OCI-LY1 (cell line): ENCODE data around the gene GMDS.

Experiments
- H2AFZ ChIP-seq: fragments of 200-600 bp; sonication (generic), shearing (Covaris generic); 2 replicates; pipeline ENCODE4 v1.6.0; 2014; ENCODE audit warnings: antibody characterized with exemption, mild to moderate bottlenecking, low read length
- H3F3A ChIP-seq: fragments of 200-600 bp; sonication (generic), shearing (Covaris generic); 2 replicates; pipeline ENCODE4 v1.6.0; 2014; ENCODE audit warnings: mild to moderate bottlenecking, antibody characterized with exemption, low read length, moderate library complexity; ENCODE audit not compliant: insufficient read depth
- H3K27ac ChIP-seq: fragments of 200-600 bp; sonication (generic); 2 replicates; pipeline ENCODE4 v1.5.1; 2014; ENCODE audit warnings: low read length, mixed run types, mild to moderate bottlenecking, low read depth; ENCODE audit not compliant: poor library complexity, severe bottlenecking
- H3K27me3 ChIP-seq: fragments of 200-600 bp; sonication (generic); 2 replicates; pipeline ENCODE4 v1.6.0; 2014; ENCODE audit warnings: antibody characterized with exemption, mild to moderate bottlenecking, low read length, moderate library complexity; ENCODE audit not compliant: insufficient read depth
- H3K36me3 ChIP-seq: fragments of 200-600 bp; sonication (generic); 2 replicates; pipeline ENCODE4 v1.6.1; 2014; ENCODE audit warnings: mild to moderate bottlenecking, antibody characterized with exemption, low read length, moderate library complexity, mixed read lengths; ENCODE audit not compliant: insufficient read depth
- H3K4me1 ChIP-seq: fragments of 200-600 bp; sonication (generic); 2 replicates; pipeline ENCODE4 v1.5.1; 2014; ENCODE audit warnings: mild to moderate bottlenecking, low read length, moderate library complexity; ENCODE audit not compliant: insufficient read depth, severe bottlenecking
- H3K4me2 ChIP-seq: fragments of 200-600 bp; sonication (generic), shearing (Covaris generic); 2 replicates; pipeline ENCODE4 v1.6.1; 2014; ENCODE audit warnings: low read length
- H3K4me3 ChIP-seq: fragments of 200-600 bp; sonication (generic); 2 replicates; pipeline ENCODE4 v1.5.1; 2014; ENCODE audit warnings: low read length, low read depth, mild to moderate bottlenecking, mixed read lengths; ENCODE audit not compliant: poor library complexity, severe bottlenecking
- H3K79me2 ChIP-seq: fragments of 200-600 bp; shearing (Covaris generic); 2 replicates; pipeline ENCODE4 v1.6.1; 2016; ENCODE audit warnings: mixed run types, low read length, mixed read lengths; ENCODE audit not compliant: insufficient read depth
- H3K9ac ChIP-seq: fragments of 200-600 bp; sonication (generic), shearing (Covaris generic); 2 replicates; pipeline ENCODE4 v1.6.1; 2014; ENCODE audit warnings: mild to moderate bottlenecking, low read length, mixed read lengths
- H3K9me2 ChIP-seq: fragments of 200-600 bp; sonication (generic), shearing (Covaris generic); 2 replicates; pipeline ENCODE4 v1.6.1; 2014; ENCODE audit warnings: low read depth, mild to moderate bottlenecking, low read length, mixed read lengths
- H3K9me3 ChIP-seq: fragments of 200-600 bp; shearing (Covaris generic); 2 replicates; pipeline ENCODE4 v1.6.1; 2014; ENCODE audit warnings: low read length, mixed read lengths
- H4K20me1 ChIP-seq: fragments of 200-600 bp; sonication (generic), shearing (Covaris generic); 2 replicates; pipeline ENCODE4 v1.6.0; 2016; ENCODE audit warnings: mild to moderate bottlenecking, low read length; ENCODE audit not compliant: insufficient read depth
- EZH2 ChIP-seq: fragments of 200-600 bp; sonication (generic), shearing (Covaris generic); IDR thresholded peaks from 2 replicates; pipeline ENCODE4 v1.8.0; 2017; ENCODE audit warnings: borderline replicate concordance, mixed run types, mild to moderate bottlenecking, antibody characterized with exemption, low read length, moderate library complexity, mixed read lengths
- TF ChIP-seq, protein P1 (sequence below): fragments of 200-600 bp; sonication (generic), shearing (Covaris generic); IDR thresholded peaks from 2 replicates; pipeline ENCODE4 v1.5.1; 2017; ENCODE audit warnings: mild to moderate bottlenecking, antibody characterized with exemption, low read length, moderate library complexity, mixed read lengths

Gene GMDS

GRCh38 chr6:2158596-2159271 is 86.7 kb downstream of the GMDS start:
- Histone ChIP-seq H3K27ac (no peak overlapping the region), H2AFZ (no peak overlapping the region), H3K4me2 (no peak overlapping the region)

GRCh38 chr6:2157441-2158127 is 87.8 kb downstream of the GMDS start:
- H3K9ac ChIP-seq, result no peak overlapping the region
- no peaks in the 10 kb centered on the region for H3K36me3 ChIP-seq
- H4K20me1 ChIP-seq, result no peaks in the 10 kb centered on the region
- no peak overlapping the region for H3K4me2 ChIP-seq
- H3K4me1 ChIP-seq, result no peaks in the 10 kb centered on the region
- H3F3A ChIP-seq, result no peaks in the 10 kb centered on the region
- no peak for TF ChIP-seq EZH2
- no peak overlapping the region for H2AFZ ChIP-seq
- no peak overlapping the region for H3K27ac ChIP-seq
- H3K27me3 ChIP-seq, result no peaks in the 10 kb centered on the region
- H3K9me2 ChIP-seq, result no peaks in the 10 kb centered on the region
- H3K9me3 ChIP-seq, result no peaks in the 10 kb centered on the region
- no peak overlapping the region for H3K4me3 ChIP-seq
- no peaks in the 10 kb centered on the region for H3K79me2 ChIP-seq

More at GRCh38 chr6:2158596-2159271, 86.7 kb downstream of the GMDS start:
- Histone ChIP-seq H3K27me3 (no peaks in the 10 kb centered on the region), H3K9me3 (no peaks in the 10 kb centered on the region), H3K9me2 (no peaks in the 10 kb centered on the region), H3K9ac (no peak overlapping the region), H4K20me1 (no peaks in the 10 kb centered on the region), H3F3A (no peaks in the 10 kb centered on the region), H3K36me3 (no peaks in the 10 kb centered on the region), H3K4me3 (no peak overlapping the region), H3K79me2 (no peaks in the 10 kb centered on the region), H3K4me1 (no peaks in the 10 kb centered on the region)
- no peak for TF ChIP-seq EZH2
- TF ChIP-seq, protein P1, sequence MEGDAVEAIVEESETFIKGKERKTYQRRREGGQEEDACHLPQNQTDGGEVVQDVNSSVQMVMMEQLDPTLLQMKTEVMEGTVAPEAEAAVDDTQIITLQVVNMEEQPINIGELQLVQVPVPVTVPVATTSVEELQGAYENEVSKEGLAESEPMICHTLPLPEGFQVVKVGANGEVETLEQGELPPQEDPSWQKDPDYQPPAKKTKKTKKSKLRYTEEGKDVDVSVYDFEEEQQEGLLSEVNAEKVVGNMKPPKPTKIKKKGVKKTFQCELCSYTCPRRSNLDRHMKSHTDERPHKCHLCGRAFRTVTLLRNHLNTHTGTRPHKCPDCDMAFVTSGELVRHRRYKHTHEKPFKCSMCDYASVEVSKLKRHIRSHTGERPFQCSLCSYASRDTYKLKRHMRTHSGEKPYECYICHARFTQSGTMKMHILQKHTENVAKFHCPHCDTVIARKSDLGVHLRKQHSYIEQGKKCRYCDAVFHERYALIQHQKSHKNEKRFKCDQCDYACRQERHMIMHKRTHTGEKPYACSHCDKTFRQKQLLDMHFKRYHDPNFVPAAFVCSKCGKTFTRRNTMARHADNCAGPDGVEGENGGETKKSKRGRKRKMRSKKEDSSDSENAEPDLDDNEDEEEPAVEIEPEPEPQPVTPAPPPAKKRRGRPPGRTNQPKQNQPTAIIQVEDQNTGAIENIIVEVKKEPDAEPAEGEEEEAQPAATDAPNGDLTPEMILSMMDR, result peak; percentile 59

DNA sequence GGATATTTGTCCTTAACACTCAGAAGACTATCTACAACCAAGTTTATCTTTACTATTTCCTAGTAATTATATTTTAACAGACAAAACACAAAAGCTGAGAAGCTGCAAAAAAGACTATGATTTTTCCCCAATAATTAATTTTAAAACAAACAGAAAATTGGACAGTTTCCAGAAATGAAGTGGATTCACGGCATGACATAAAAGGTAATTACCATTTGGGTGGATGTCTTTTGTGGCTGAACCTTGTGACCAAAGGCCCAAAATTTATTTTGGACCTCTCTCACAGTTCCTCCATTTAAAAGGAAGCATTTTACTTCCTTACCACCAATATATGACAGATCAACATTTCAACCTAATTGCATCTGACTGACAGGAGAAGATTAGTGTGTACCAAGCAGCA is 90.2 kb downstream of the GMDS start:
- Histone ChIP-seq H2AFZ (no peak overlapping the region), H3K9me3 (no peaks in the 10 kb centered on the region), H3K9me2 (no peaks in the 10 kb centered on the region), H4K20me1 (no peaks in the 10 kb centered on the region), H3K27me3 (no peaks in the 10 kb centered on the region), H3K4me1 (no peaks in the 10 kb centered on the region), H3K9ac (no peak overlapping the region), H3K4me3 (no peak overlapping the region), H3F3A (no peaks in the 10 kb centered on the region), H3K36me3 (no peaks in the 10 kb centered on the region), H3K27ac (no peak overlapping the region), H3K79me2 (no peaks in the 10 kb centered on the region), H3K4me2 (no peak overlapping the region)
- TF ChIP-seq, protein P1, result no peak
- no peak for TF ChIP-seq EZH2
